ENCODE data around the gene POLR2E. TPM values are rescaled to one million over a fixed set of nuclear protein-coding genes. Genes with fewer than 3 reads are reported as not detected.

Gene POLR2E
- total and polyA plus RNA-seq, 2 of the 13 experiments (the other 11 are each of a cell fraction or from before 2014, with no cell fraction given) = 140 to 272 TPM

GRCh38 chr19:1045247-1045603 is 50.0 kb downstream of the POLR2E start:
- ChIA-PET POLR2A (interaction anchor here (2.6 kb wide), 1 partner anchor 18 kb away, joined by 18 read pairs; the partner anchor contains the start of gene CNN2), CTCF (ENCODE audit: low intra/inter-chr PET ratio, low total read pairs) (no interaction called here)
- Histone ChIP-seq H3K79me2 (ENCODE audit: insufficient read depth, low read length) (no peaks in the 10 kb centered on the region), H4K20me1 (ENCODE audit: insufficient read depth, low read length) (no peaks in the 10 kb centered on the region), H3K27ac (ENCODE audit: extremely low read length, insufficient read depth, low read length) (no peak overlapping the region), H3K36me3 (replicated peaks in 1 of 2; ENCODE audit: control insufficient read depth in 1 of 2, insufficient read depth in 2 of 2, low read length in 2 of 2) (no peaks in the 10 kb centered on the region), H3K9ac (ENCODE audit: insufficient read depth, low read depth, low read length) (no peak overlapping the region), H3K4me1 (ENCODE audit: insufficient read depth, low read length) (peaks cover 39% of the 10 kb centered on the region), H3K9me3 (ENCODE audit: low read length) (no peaks in the 10 kb centered on the region), H2AFZ (ENCODE audit: low read length) (no peak overlapping the region), H3K4me3 (replicated peaks in 1 of 3; ENCODE audit: insufficient read depth in 1 of 3, low read depth in 2 of 3, low read length in 3 of 3) (no peak overlapping the region), H3K27me3 (ENCODE audit: control insufficient read depth in 1 of 2, insufficient read depth in 2 of 2, low read length in 2 of 2) (no peaks in the 10 kb centered on the region), H3K4me2 (ENCODE audit: low read depth, low read length) (no peak overlapping the region)
- TF ChIP-seq SP2 (CRISPR knock-in tag; IDR thresholded peaks at IDR 0.05) (peak; percentile 55), PBX2 (CRISPR knock-in tag; IDR thresholded peaks at IDR 0.05) (peak; percentile 51; the same call in 1 of the 2 replicates), ZNF383 (CRISPR knock-in tag; IDR thresholded peaks at IDR 0.05; ENCODE audit: borderline replicate concordance) (no peak), NFYC (CRISPR knock-in tag; IDR thresholded peaks at IDR 0.05) (peak; percentile 74), POLR2AphosphoS5 (IDR thresholded peaks at IDR 0.05; ENCODE audit: low read depth, low read length) (peak; percentile 35; the same call in 1 of the 2 replicates), ZFP82 (CRISPR knock-in tag; IDR thresholded peaks at IDR 0.05; ENCODE audit: borderline replicate concordance) (no peak), NFYB (CRISPR knock-in tag; IDR thresholded peaks at IDR 0.05) (peak; percentile 68), DRAP1 (CRISPR knock-in tag; IDR thresholded peaks at IDR 0.05) (peak; percentile 93), SP1 (IDR thresholded peaks at IDR 0.05) (no peak), SP1 (CRISPR knock-in tag; IDR thresholded peaks at IDR 0.05) (peak; percentile 80)
- intact Hi-C loops (cut with micrococcal nuclease; ENCODE audit: unreplicated experiment) (no loop called here), in situ Hi-C loops (cut with HindIII; ENCODE audit: extremely low pct_ligation_motif_present, low pct_unique_long_range_greater_than_20kb) (no loop called here)
- BruUV-seq (replicated peaks) = no TSS peak
- ATAC-seq (peak; percentile 61), FAIRE-seq (peak; percentile 50), DNase-seq (ENCODE audit: low spot score) (peak; percentile 89)
- 65% methylated on average over 7 of the region's 10 CpGs for WGBS (ENCODE audit: low lambda C conversion rate)
